PC-9 (cell line): ENCODE results near the gene VRK1. TPM values are rescaled to one million over a fixed set of nuclear protein-coding genes. Genes with fewer than 3 reads are reported as not detected.

Experiments
- BruUV-seq: library from RNA; stranded (reverse); fragments of 400-500 nt; replicated peaks from 2 replicates; lab custom pipeline; 2021; lab: Mats Ljungman, UMichigan
- CTCF ChIA-PET: fragments of 300-600 bp; sonication (Branson Sonifier 250); formaldehyde crosslinking; loops from one replicate; lab custom pipeline; 2022; ENCODE audit warnings: antibody characterized with exemption; lab: Charles Lee
- POLR2A ChIA-PET: fragments of 300-600 bp; sonication (Branson Sonifier 250); formaldehyde crosslinking; loops from one replicate; lab custom pipeline; 2022; ENCODE audit warnings: antibody characterized with exemption; ENCODE audit not compliant: unreplicated experiment; lab: Charles Lee
- DNase-seq, 2 experiments: peaks; one replicate each; pipeline versions ENCODE4 v3.0.0 to v3.0.0-alpha.2; 2015 to 2022; ENCODE audit warnings: mixed read lengths in 1 of 2
- H2AFZ ChIP-seq: fragments of 200-600 bp; sonication (generic); 2 replicates; pipeline ENCODE4 v1.8.1; 2017; ENCODE audit warnings: antibody characterized with exemption
- H3F3A ChIP-seq: fragments of 200-600 bp; sonication (generic); 2 replicates; pipeline ENCODE4 v1.8.1; 2017; ENCODE audit warnings: antibody characterized with exemption, mild to moderate bottlenecking, low read depth; ENCODE audit not compliant: insufficient read depth
- H3K27ac ChIP-seq: fragments of 200-600 bp; sonication (generic); 2 replicates; pipeline ENCODE4 v1.6.1; 2016; ENCODE audit warnings: mixed run types
- H3K27me3 ChIP-seq: fragments of 200-600 bp; sonication (generic); 2 replicates; pipeline ENCODE4 v1.6.1; 2016; ENCODE audit warnings: low read depth, mixed run types; ENCODE audit not compliant: insufficient read depth
- H3K36me3 ChIP-seq: fragments of 200-600 bp; sonication (generic); 2 replicates; pipeline ENCODE4 v1.6.1; 2016; ENCODE audit warnings: low read depth, mixed run types
- H3K4me1 ChIP-seq: fragments of 200-600 bp; sonication (generic); replicated peaks from 2 replicates; pipeline ENCODE4 v1.6.1; 2016; ENCODE audit warnings: mixed run types; ENCODE audit not compliant: insufficient read depth
- H3K4me2 ChIP-seq: fragments of 200-600 bp; sonication (generic); 2 replicates; pipeline ENCODE4 v1.6.1; 2017; ENCODE audit warnings: mixed run types
- H3K4me3 ChIP-seq: fragments of 200-600 bp; sonication (generic); 2 replicates; pipeline ENCODE4 v1.6.1; 2016; ENCODE audit warnings: mixed run types
- H3K79me2 ChIP-seq: fragments of 200-600 bp; sonication (generic); 2 replicates; pipeline ENCODE4 v1.6.1; 2017; ENCODE audit warnings: low read depth, mixed run types
- H3K9me2 ChIP-seq: fragments of 200-600 bp; sonication (generic); 2 replicates; pipeline ENCODE4 v1.8.1; 2017; ENCODE audit warnings: mild to moderate bottlenecking; ENCODE audit not compliant: insufficient read depth
- H3K9me3 ChIP-seq: fragments of 200-600 bp; sonication (generic); 2 replicates; pipeline ENCODE4 v1.8.1; 2016; ENCODE audit warnings: low read depth; ENCODE audit not compliant: insufficient read depth
- H4K20me1 ChIP-seq: fragments of 200-600 bp; sonication (generic); 2 replicates; pipeline ENCODE4 v1.8.1; 2017; ENCODE audit not compliant: insufficient read depth
- EZH2 ChIP-seq: fragments of 200-600 bp; sonication (generic); IDR thresholded peaks from 2 replicates; pipeline ENCODE4 v1.8.0; 2017; ENCODE audit warnings: antibody characterized with exemption, low read depth
- intact Hi-C: fragments of 100-400 bp; cut with micrococcal nuclease; formaldehyde crosslinking; loops from one replicate; pipeline ENCODE4 v1.10.0; 2022; ENCODE audit not compliant: unreplicated experiment
- total RNA-seq: library from RNA; stranded (reverse); gene quantifications from 2 replicates; pipeline ENCODE4 v1.2.3, GENCODE V29; 2021
- TF ChIP-seq, protein P1 (sequence below): fragments of 200-600 bp; sonication (generic); conservative IDR thresholded peaks from 2 replicates; pipeline ENCODE4 v1.6.1; 2017; ENCODE audit warnings: mixed run types, antibody characterized with exemption, mild to moderate bottlenecking, moderate library complexity

The VRK1 gene
- total RNA-seq, 1 experiment from 2014 or later: 6.8 TPM

- no peaks in the 10 kb centered on the region for H4K20me1 ChIP-seq
- intact Hi-C loops: no loop called here
- TF ChIP-seq, protein P1, sequence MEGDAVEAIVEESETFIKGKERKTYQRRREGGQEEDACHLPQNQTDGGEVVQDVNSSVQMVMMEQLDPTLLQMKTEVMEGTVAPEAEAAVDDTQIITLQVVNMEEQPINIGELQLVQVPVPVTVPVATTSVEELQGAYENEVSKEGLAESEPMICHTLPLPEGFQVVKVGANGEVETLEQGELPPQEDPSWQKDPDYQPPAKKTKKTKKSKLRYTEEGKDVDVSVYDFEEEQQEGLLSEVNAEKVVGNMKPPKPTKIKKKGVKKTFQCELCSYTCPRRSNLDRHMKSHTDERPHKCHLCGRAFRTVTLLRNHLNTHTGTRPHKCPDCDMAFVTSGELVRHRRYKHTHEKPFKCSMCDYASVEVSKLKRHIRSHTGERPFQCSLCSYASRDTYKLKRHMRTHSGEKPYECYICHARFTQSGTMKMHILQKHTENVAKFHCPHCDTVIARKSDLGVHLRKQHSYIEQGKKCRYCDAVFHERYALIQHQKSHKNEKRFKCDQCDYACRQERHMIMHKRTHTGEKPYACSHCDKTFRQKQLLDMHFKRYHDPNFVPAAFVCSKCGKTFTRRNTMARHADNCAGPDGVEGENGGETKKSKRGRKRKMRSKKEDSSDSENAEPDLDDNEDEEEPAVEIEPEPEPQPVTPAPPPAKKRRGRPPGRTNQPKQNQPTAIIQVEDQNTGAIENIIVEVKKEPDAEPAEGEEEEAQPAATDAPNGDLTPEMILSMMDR: no peak
- no peak for TF ChIP-seq EZH2
- no peak overlapping the region for H3K4me3 ChIP-seq
- H3K4me1 ChIP-seq: no peaks in the 10 kb centered on the region
- H2AFZ ChIP-seq: no peak overlapping the region
- DNase-seq: no peak
- H3K27ac ChIP-seq: no peak overlapping the region
- POLR2A ChIA-PET: no interaction called here
- BruUV-seq: no TSS peak
- H3K79me2 ChIP-seq: no peaks in the 10 kb centered on the region
- no peaks in the 10 kb centered on the region for H3F3A ChIP-seq
- H3K9me3 ChIP-seq: no peaks in the 10 kb centered on the region
- no peak overlapping the region for H3K4me2 ChIP-seq
- no peaks in the 10 kb centered on the region for H3K9me2 ChIP-seq
- CTCF ChIA-PET: no interaction called here
- H3K27me3 ChIP-seq: no peaks in the 10 kb centered on the region
- H3K36me3 ChIP-seq: no peaks in the 10 kb centered on the region
Observed at GRCh38 chr14:96757456-96757855, 39.7 kb upstream of the VRK1 start.

DNA sequence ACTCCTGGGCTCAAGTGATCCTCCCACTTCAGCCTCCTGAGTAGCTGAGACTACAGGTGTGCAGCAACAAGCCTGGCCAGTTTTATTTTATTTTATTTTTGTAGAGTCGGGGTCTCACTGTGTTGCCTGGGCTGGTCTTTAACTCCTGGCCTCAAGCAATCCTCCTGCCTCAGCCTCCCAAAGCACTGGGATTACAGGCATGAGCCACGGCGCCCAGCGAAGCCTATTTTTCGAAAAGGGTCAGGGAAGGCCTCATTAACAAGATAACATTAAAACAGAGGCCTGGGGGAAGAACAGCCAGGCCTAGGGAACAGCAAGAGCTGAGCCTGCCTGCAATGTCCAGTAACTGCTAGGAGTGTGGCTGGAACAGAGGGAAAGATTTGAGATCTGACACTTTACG, 36.1 kb upstream of the VRK1 start:
- BruUV-seq: no TSS peak

GRCh38 chr14:96762650-96763049, 34.5 kb upstream of the VRK1 start:
- peak in 1 of 2 experiments; percentile 44 for DNase-seq
- intact Hi-C loops: no loop called here
- H3K36me3 ChIP-seq: no peaks in the 10 kb centered on the region
- H3K4me2 ChIP-seq: peak overlapping the region; percentile 65
- peak overlapping the region; percentile 11; the same call in 1 of the 2 replicates for H3K4me3 ChIP-seq
- ChIA-PET CTCF (no interaction called here), POLR2A (no interaction called here)
- no peaks in the 10 kb centered on the region for H3K79me2 ChIP-seq
- H4K20me1 ChIP-seq: no peaks in the 10 kb centered on the region
- no peaks in the 10 kb centered on the region for H3K9me2 ChIP-seq
- no peaks in the 10 kb centered on the region for H3K9me3 ChIP-seq
- peaks cover 5% of the 10 kb centered on the region; the same call in 1 of the 2 replicates for H3K27me3 ChIP-seq
- no peaks in the 10 kb centered on the region for H3F3A ChIP-seq
- no peaks in the 10 kb centered on the region for H3K4me1 ChIP-seq
- peak overlapping the region; percentile 68; the same call in 1 of the 2 replicates for H2AFZ ChIP-seq
- TF ChIP-seq, protein P1: no peak
- TF ChIP-seq EZH2: no peak
- H3K27ac ChIP-seq: no peak overlapping the region
- no TSS peak for BruUV-seq

More for the DNA sequence above, 36.1 kb upstream of the VRK1 start:
- H3F3A ChIP-seq: no peaks in the 10 kb centered on the region
- H2AFZ ChIP-seq: no peak overlapping the region
- no peaks in the 10 kb centered on the region for H3K9me3 ChIP-seq
- H3K79me2 ChIP-seq: no peaks in the 10 kb centered on the region
- H3K4me3 ChIP-seq: no peak overlapping the region
- no peak for TF ChIP-seq EZH2
- TF ChIP-seq, protein P1: no peak
- intact Hi-C loops: no loop called here
- CTCF ChIA-PET: no interaction called here
- no peaks in the 10 kb centered on the region for H3K9me2 ChIP-seq
- POLR2A ChIA-PET: no interaction called here
- H3K27ac ChIP-seq: no peak overlapping the region
- no peaks in the 10 kb centered on the region for H3K4me1 ChIP-seq
- no peak overlapping the region for H3K4me2 ChIP-seq
- DNase-seq: no peak
- peaks cover 5% of the 10 kb centered on the region; the same call in 1 of the 2 replicates for H3K27me3 ChIP-seq
- no peaks in the 10 kb centered on the region for H3K36me3 ChIP-seq
- H4K20me1 ChIP-seq: no peaks in the 10 kb centered on the region
